Measurements from ENCODE around the gene ANAPC2. TPM values are rescaled to one million over a fixed set of nuclear protein-coding genes. Genes with fewer than 3 reads are reported as not detected.

The ANAPC2 gene
- total and polyA plus RNA-seq, 10 donors: 27.8 to 93.0 (median 55.3) TPM

- DNase-seq: no peak
- H3K36me3 ChIP-seq: no peaks in the 10 kb centered on the region
- WGBS, 5 donors: 56 to 70% (median 63%) methylated on average over 42 to 49 of the region's 49 CpGs
- H3K4me1 ChIP-seq: no peaks in the 10 kb centered on the region
- peaks cover 0 to 82% (median 50%) of the 10 kb centered on the region in 7 donors for H3K27me3 ChIP-seq (replicated peaks in 1 of 7)
- peaks cover 0 to 6% (median 0%) of the 10 kb centered on the region in 8 donors for H3K9me3 ChIP-seq
- H3K4me3 ChIP-seq: no peak overlapping the region
- H3K27ac ChIP-seq: no peak overlapping the region
- no peak for TF ChIP-seq POLR2AphosphoS5 (IDR thresholded peaks at IDR 0.05)
- TF ChIP-seq POLR2A (IDR thresholded peaks at IDR 0.05): no peak
- no peak for TF ChIP-seq CTCF (IDR thresholded peaks at IDR 0.05 in 8 of 11, conservative IDR thresholded peaks at IDR 0.05 in 3 of 11)
- intact Hi-C loops (cut with DNase I; ENCODE audit: low total_unique reads): no loop called here
These were observed 42.4 kb downstream of the ANAPC2 start for GRCh38 chr9:137145731-137146526.

DNA sequence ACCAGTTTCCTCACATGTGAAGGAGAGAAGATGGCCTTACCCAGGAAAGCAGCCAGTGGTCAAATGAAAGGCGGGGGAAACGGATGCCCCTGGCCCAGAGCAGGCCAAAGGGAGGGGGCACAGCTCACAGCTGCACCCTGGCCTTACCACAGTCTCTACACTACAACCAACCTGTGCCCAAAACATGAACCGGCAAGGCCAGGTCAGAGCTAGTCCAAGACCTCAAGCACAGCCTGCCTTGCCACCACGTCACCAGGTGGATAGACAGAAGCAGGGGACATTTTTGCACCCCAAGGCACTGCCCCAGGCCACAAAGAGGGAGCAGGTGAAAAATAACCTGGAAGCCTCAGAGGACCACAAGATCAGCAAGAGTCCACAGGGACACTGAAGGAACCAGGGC, 44.9 kb downstream of the ANAPC2 start:
- no peak for DNase-seq
- TF ChIP-seq POLR2AphosphoS5 (IDR thresholded peaks at IDR 0.05) (no peak), POLR2A (IDR thresholded peaks at IDR 0.05) (no peak), CTCF (IDR thresholded peaks at IDR 0.05 in 8 of 11, conservative IDR thresholded peaks at IDR 0.05 in 3 of 11) (no peak)
- WGBS, 5 donors: 36 to 82% (median 55%) methylated on average over 2 to 4 of the region's 4 CpGs
- Histone ChIP-seq H3K27me3 (replicated peaks in 1 of 7) (peaks cover 0 to 93% (median 75%) of the 10 kb centered on the region in 7 donors), H3K4me3 (no peak overlapping the region), H3K9me3 (no peaks in the 10 kb centered on the region), H3K4me1 (peaks cover 4 to 11% (median 5%) of the 10 kb centered on the region in 6 donors), H3K36me3 (no peaks in the 10 kb centered on the region), H3K27ac (no peak overlapping the region)
- intact Hi-C loops (cut with DNase I; ENCODE audit: low total_unique reads): no loop called here

DNA sequence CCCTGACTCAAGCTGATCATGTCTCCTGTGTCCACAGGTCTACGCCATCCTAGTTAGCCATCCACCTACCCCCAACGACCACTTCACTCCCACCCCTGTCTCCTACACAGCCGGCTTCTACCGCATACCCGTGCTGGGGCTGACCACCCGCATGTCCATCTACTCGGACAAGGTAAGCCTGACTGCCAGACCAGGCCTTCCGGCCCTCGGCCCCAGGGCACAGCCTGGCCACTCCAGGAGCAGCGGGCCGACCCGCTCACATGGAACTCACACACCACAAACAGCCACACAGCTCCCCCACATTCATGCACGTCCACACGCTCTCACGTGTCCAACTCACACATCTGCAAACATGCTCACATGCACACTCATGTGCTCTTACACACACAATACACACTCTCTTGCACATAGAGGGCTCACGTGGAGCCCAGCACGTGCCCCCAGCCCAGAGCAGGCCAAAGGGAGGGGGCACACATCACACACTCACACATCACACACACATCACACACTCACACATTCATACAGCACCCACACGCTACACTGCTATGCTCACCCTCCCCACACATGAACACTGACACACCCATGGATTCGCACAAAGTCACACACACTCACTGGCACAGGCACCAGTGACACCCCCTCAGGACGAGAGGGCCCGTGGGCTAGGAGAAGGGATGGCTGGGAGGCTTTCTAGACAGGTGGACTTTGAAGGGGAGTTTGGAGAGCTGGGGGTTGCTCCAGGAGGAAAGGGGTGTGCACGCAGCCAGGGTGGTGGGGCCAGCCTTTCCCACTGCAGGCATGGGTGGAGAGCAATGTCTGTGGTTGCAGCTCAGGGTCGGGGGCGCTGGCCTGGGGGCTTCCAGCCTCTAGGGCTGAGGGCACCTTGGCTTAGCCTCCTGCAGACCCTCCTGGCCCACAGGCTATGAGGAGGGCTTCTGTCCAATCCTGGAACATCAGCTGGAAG, 46.1 kb downstream of the ANAPC2 start:
- Histone ChIP-seq H3K27ac (no peak overlapping the region), H3K4me1 (peaks cover 4 to 17% (median 8%) of the 10 kb centered on the region in 6 donors), H3K4me3 (no peak overlapping the region), H3K36me3 (no peaks in the 10 kb centered on the region), H3K9me3 (no peaks in the 10 kb centered on the region), H3K27me3 (replicated peaks in 1 of 7) (peaks cover 6 to 93% (median 77%) of the 10 kb centered on the region in 7 donors)
- intact Hi-C loops (cut with DNase I; ENCODE audit: low total_unique reads): no loop called here
- no peak for DNase-seq
- TF ChIP-seq POLR2A (IDR thresholded peaks at IDR 0.05): no peak
- no peak for TF ChIP-seq CTCF (IDR thresholded peaks at IDR 0.05 in 8 of 11, conservative IDR thresholded peaks at IDR 0.05 in 3 of 11)
- TF ChIP-seq POLR2AphosphoS5 (IDR thresholded peaks at IDR 0.05): no peak
- 67 to 80% (median 78%) methylated on average over 22 to 24 of the region's 24 CpGs for WGBS, 5 donors

All from spleen (tissue), 11 donors.